ENCODE measurements around the gene LRRC75A.

- TF ChIP-seq POLR2A (IDR thresholded peaks at IDR 0.05) (no peak), CTCF (IDR thresholded peaks at IDR 0.05) (no peak)
Observed at GRCh38 chr17:16461606-16461866, 30.5 kb downstream of the LRRC75A start.

Measured in stomach (tissue), 4 donors.